ENCODE measurements around the gene ISY1. TPM values are rescaled to one million over a fixed set of nuclear protein-coding genes. Genes with fewer than 3 reads are reported as not detected.
A peak's percentile ranks its signal among the peaks of the same experiment; 100 is the strongest.
"Not testable (repeated sequence)": the region's sequence is repeated elsewhere in the genome, so short reads cannot be mapped to it uniquely, and the experiment has no call there.

ISY1 gene
- total RNA-seq, 1 donor from 2014 or later, result 31.4 TPM

GRCh38 chr3:129197321-129197720, 36.5 kb upstream of the ISY1 start:
- DNase-seq (ENCODE audit: low read depth, low spot score), result no peak
- no peaks in the 10 kb centered on the region for H3K27me3 Mint-ChIP-seq (ENCODE audit: low read depth)
- no peaks in the 10 kb centered on the region for H3K4me1 Mint-ChIP-seq
- no peak overlapping the region for H3K27ac Mint-ChIP-seq (ENCODE audit: unreplicated experiment)
- H3K4me3 Mint-ChIP-seq, result no peak overlapping the region
- no peaks in the 10 kb centered on the region for H3K36me3 Mint-ChIP-seq (ENCODE audit: low read depth)
- no peak for TF ChIP-seq CTCF (conservative IDR thresholded peaks at IDR 0.05)
- H3K9me3 Mint-ChIP-seq, result no peaks in the 10 kb centered on the region

GRCh38 chr3:129196601-129197000, 35.7 kb upstream of the ISY1 start:
- Mint-ChIP-seq H3K27me3 (ENCODE audit: low read depth) (no peaks in the 10 kb centered on the region), H3K4me1 (no peaks in the 10 kb centered on the region), H3K4me3 (no peak overlapping the region), H3K27ac (ENCODE audit: unreplicated experiment) (no peak overlapping the region), H3K9me3 (no peaks in the 10 kb centered on the region), H3K36me3 (ENCODE audit: low read depth) (no peaks in the 10 kb centered on the region)
- no peak for DNase-seq (ENCODE audit: low read depth, low spot score)
- no peak for TF ChIP-seq CTCF (conservative IDR thresholded peaks at IDR 0.05)

- Mint-ChIP-seq H3K9me3 (no peaks in the 10 kb centered on the region), H3K4me3 (no peak overlapping the region), H3K27ac (ENCODE audit: unreplicated experiment) (peak overlapping the region; percentile 2), H3K36me3 (ENCODE audit: low read depth) (no peaks in the 10 kb centered on the region), H3K4me1 (no peaks in the 10 kb centered on the region), H3K27me3 (ENCODE audit: low read depth) (no peaks in the 10 kb centered on the region)
- no peak for DNase-seq (ENCODE audit: low read depth, low spot score)
- no peak for TF ChIP-seq CTCF (conservative IDR thresholded peaks at IDR 0.05)
Observed at GRCh38 chr3:129195731-129196256, 34.9 kb upstream of the ISY1 start.

- H3K4me3 Mint-ChIP-seq; H3K4me1 Mint-ChIP-seq; H3K27ac Mint-ChIP-seq (ENCODE audit: unreplicated experiment); DNase-seq (ENCODE audit: low read depth, low spot score); H3K36me3 Mint-ChIP-seq (ENCODE audit: low read depth); H3K27me3 Mint-ChIP-seq (ENCODE audit: low read depth); H3K9me3 Mint-ChIP-seq: not testable (repeated sequence)
Observed at GRCh38 chr3:129189793-129190192, 28.9 kb upstream of the ISY1 start.

- DNase-seq (ENCODE audit: low read depth, low spot score), result no peak
- H3K36me3 Mint-ChIP-seq (ENCODE audit: low read depth), result no peaks in the 10 kb centered on the region
- peak overlapping the region; percentile 26 for H3K4me3 Mint-ChIP-seq
- no peak overlapping the region for H3K27ac Mint-ChIP-seq (ENCODE audit: unreplicated experiment)
- no peaks in the 10 kb centered on the region for H3K9me3 Mint-ChIP-seq
- H3K4me1 Mint-ChIP-seq, result peaks cover 8% of the 10 kb centered on the region
- TF ChIP-seq CTCF (conservative IDR thresholded peaks at IDR 0.05), result no peak
- H3K27me3 Mint-ChIP-seq (ENCODE audit: low read depth), result no peaks in the 10 kb centered on the region
Observed at GRCh38 chr3:129187857-129188256, 27.0 kb upstream of the ISY1 start.

- Mint-ChIP-seq H3K9me3 (no peaks in the 10 kb centered on the region), H3K36me3 (ENCODE audit: low read depth) (no peaks in the 10 kb centered on the region)
Observed at GRCh38 chr3:129185783-129186182, 24.9 kb upstream of the ISY1 start.

GRCh38 chr3:129184784-129185542, 24.1 kb upstream of the ISY1 start:
- H3K36me3 Mint-ChIP-seq (ENCODE audit: low read depth); DNase-seq (ENCODE audit: low read depth, low spot score); H3K27me3 Mint-ChIP-seq (ENCODE audit: low read depth); H3K9me3 Mint-ChIP-seq: not testable (repeated sequence)
- H3K4me3 Mint-ChIP-seq, result peak overlapping the region; percentile 98
- peaks cover 34% of the 10 kb centered on the region for H3K4me1 Mint-ChIP-seq
- peak overlapping the region; percentile 6 for H3K27ac Mint-ChIP-seq (ENCODE audit: unreplicated experiment)

More at GRCh38 chr3:129185783-129186182, 24.9 kb upstream of the ISY1 start:
- TF ChIP-seq CTCF (conservative IDR thresholded peaks at IDR 0.05), result no peak
- peak overlapping the region; percentile 61 for H3K4me3 Mint-ChIP-seq
- no peak overlapping the region for H3K27ac Mint-ChIP-seq (ENCODE audit: unreplicated experiment)
- H3K4me1 Mint-ChIP-seq, result peaks cover 27% of the 10 kb centered on the region
- H3K27me3 Mint-ChIP-seq (ENCODE audit: low read depth), result no peaks in the 10 kb centered on the region
- DNase-seq (ENCODE audit: low read depth, low spot score), result no peak

Measured in neural crest cell (in vitro differentiated cells).